Keratinocyte (primary cell): ENCODE data around the gene FGF8. TPM values are rescaled to one million over a fixed set of nuclear protein-coding genes. Genes with fewer than 3 reads are reported as not detected.

Experiments
- DNase-seq: peaks from one replicate; pipeline ENCODE4 v3.0.0-alpha.2; 2011; ENCODE audit warnings: low read depth, missing footprints, low spot score
- FAIRE-seq: peaks from 2 replicates; lab custom pipeline; 2011; peaks lifted over from hg19 to GRCh38; lab: Jason Lieb, UNC
- H2AFZ ChIP-seq: 2 replicates; pipeline ENCODE4 v1.6.0; 2012; ENCODE audit warnings: low read length, control low read depth, inconsistent platforms; ENCODE audit not compliant: control insufficient read depth
- H3K27ac ChIP-seq: 2 replicates; pipeline ENCODE4 v1.5.1; 2011; ENCODE audit warnings: low read length; ENCODE audit not compliant: control insufficient read depth, insufficient read depth
- H3K27me3 ChIP-seq: 3 replicates; pipeline ENCODE4 v1.6.0; 2011; ENCODE audit warnings: low read length; ENCODE audit not compliant: control insufficient read depth, insufficient read depth; ENCODE audit errors: extremely low read depth
- H3K36me3 ChIP-seq, 2 experiments: 2 replicates in 1 of 2; 3 replicates in 1 of 2; pipeline ENCODE4 v1.5.1; 2011; ENCODE audit warnings: low read length in 2 of 2, mild to moderate bottlenecking in 1 of 2; ENCODE audit not compliant: control insufficient read depth in 2 of 2, insufficient read depth in 2 of 2; ENCODE audit errors: extremely low read depth in 1 of 2
- H3K4me1 ChIP-seq: 3 replicates; pipeline ENCODE4 v1.5.1; 2011; ENCODE audit warnings: low read length; ENCODE audit not compliant: control insufficient read depth, insufficient read depth; ENCODE audit errors: extremely low read depth
- H3K4me2 ChIP-seq: 3 replicates; pipeline ENCODE4 v1.6.0; 2011; ENCODE audit warnings: low read depth, low read length; ENCODE audit not compliant: control insufficient read depth, insufficient read depth; ENCODE audit errors: extremely low read depth
- H3K4me3 ChIP-seq, 3 experiments: fragments of 200-600 bp in 1 of 3; sonication (generic) in 1 of 3; 2 replicates in 2 of 3; 3 replicates in 1 of 3; pipeline ENCODE4 v1.5.1; 2011 to 2016; ENCODE audit warnings: low read length in 3 of 3, mild to moderate bottlenecking in 3 of 3, control low read depth in 2 of 3, inconsistent platforms in 1 of 3, low read depth in 1 of 3, mixed read lengths in 1 of 3, mixed run types in 1 of 3, moderate library complexity in 1 of 3; ENCODE audit not compliant: control insufficient read depth in 2 of 3, insufficient read depth in 2 of 3; ENCODE audit errors: extremely low read depth in 1 of 3
- H3K79me2 ChIP-seq: 2 replicates; pipeline ENCODE4 v1.6.0; 2012; ENCODE audit warnings: low read length; ENCODE audit not compliant: control insufficient read depth, insufficient read depth
- H3K9ac ChIP-seq: 3 replicates; pipeline ENCODE4 v1.6.0; 2011; ENCODE audit warnings: low read length; ENCODE audit not compliant: control insufficient read depth, insufficient read depth; ENCODE audit errors: extremely low read depth
- H3K9me1 ChIP-seq: 3 replicates; pipeline ENCODE4 v1.6.0; 2011; ENCODE audit warnings: low read length; ENCODE audit not compliant: control insufficient read depth, insufficient read depth; ENCODE audit errors: extremely low read depth
- H3K9me3 ChIP-seq: 2 replicates; pipeline ENCODE4 v1.5.1; 2012; ENCODE audit warnings: low read depth, low read length; ENCODE audit not compliant: control insufficient read depth
- H4K20me1 ChIP-seq: 3 replicates; pipeline ENCODE4 v1.6.0; 2011; ENCODE audit warnings: low read length; ENCODE audit not compliant: control insufficient read depth, insufficient read depth; ENCODE audit errors: extremely low read depth
- EZH2 ChIP-seq: IDR thresholded peaks from one replicate; pipeline ENCODE4 v1.6.1; 2012; ENCODE audit warnings: inconsistent platforms, mild to moderate bottlenecking, low read length, moderate library complexity
- dilution Hi-C: fragments of 300-500 bp; cut with MboI; formaldehyde crosslinking; loops from one replicate; pipeline ENCODE4 v1.7.0; 2020; ENCODE audit warnings: low sequenced_read_pairs; ENCODE audit not compliant: extremely low pct_ligation_motif_present
- polyA plus RNA-seq, 5 experiments: library from polyadenylated mRNA; depleted of rRNA in 3 of 5; stranded (reverse) in 3 of 5; stranded (forward) in 1 of 5; unstranded in 1 of 5; fragments of >200 nt; gene quantifications; 1 replicate in 1 of 5; 2 replicates in 3 of 5; 3 replicates in 1 of 5; pipeline versions ENCODE4 v1.2.1 to v1.2.3, GENCODE V29; 2011 to 2012; ENCODE audit warnings: missing spikeins in 2 of 5, low read depth in 1 of 5, low replicate concordance in 1 of 5
- TF ChIP-seq, protein P1 (sequence below), 3 experiments: IDR thresholded peaks in 1 of 3; conservative IDR thresholded peaks in 1 of 3; optimal IDR thresholded peaks in 1 of 3; 2 replicates in 2 of 3; 3 replicates in 1 of 3; pipeline versions ENCODE3 to v1.5.1; 2011; ENCODE audit warnings: low read length in 3 of 3, mild to moderate bottlenecking in 3 of 3, moderate library complexity in 2 of 3, control low read depth in 1 of 3, inconsistent platforms in 1 of 3; ENCODE audit not compliant: insufficient read depth in 2 of 3; ENCODE audit errors: extremely low read depth in 1 of 3

FGF8 gene
- polyA plus RNA-seq, 1 donor (not counting 4 experiments of a cell fraction or from before 2014, with no cell fraction given) = not detected

DNA sequence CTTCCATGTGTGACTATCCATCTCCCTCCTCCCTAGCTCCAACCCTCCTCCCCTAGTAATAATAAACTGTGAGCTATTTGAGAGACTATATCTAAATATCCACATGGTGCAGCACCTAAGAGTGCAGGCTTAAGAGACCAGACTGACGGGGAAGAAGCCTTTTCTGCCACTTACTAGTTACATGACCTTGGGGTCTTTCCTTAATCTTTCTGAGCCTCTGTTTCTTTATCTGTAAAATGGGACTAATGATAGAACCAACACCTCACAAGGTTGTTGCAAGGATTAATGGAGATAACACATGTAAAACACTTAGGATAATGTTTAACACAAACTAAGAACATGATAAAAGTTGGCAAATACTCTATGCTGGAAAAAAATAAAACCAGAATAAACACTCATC, 43.8 kb downstream of the FGF8 start:
- H3K9ac ChIP-seq = no peak overlapping the region
- no peaks in the 10 kb centered on the region for H4K20me1 ChIP-seq
- dilution Hi-C loops = no loop called here
- peaks cover 1% of the 10 kb centered on the region for H3K27me3 ChIP-seq
- no peak overlapping the region for H3K4me3 ChIP-seq
- TF ChIP-seq, protein P1, sequence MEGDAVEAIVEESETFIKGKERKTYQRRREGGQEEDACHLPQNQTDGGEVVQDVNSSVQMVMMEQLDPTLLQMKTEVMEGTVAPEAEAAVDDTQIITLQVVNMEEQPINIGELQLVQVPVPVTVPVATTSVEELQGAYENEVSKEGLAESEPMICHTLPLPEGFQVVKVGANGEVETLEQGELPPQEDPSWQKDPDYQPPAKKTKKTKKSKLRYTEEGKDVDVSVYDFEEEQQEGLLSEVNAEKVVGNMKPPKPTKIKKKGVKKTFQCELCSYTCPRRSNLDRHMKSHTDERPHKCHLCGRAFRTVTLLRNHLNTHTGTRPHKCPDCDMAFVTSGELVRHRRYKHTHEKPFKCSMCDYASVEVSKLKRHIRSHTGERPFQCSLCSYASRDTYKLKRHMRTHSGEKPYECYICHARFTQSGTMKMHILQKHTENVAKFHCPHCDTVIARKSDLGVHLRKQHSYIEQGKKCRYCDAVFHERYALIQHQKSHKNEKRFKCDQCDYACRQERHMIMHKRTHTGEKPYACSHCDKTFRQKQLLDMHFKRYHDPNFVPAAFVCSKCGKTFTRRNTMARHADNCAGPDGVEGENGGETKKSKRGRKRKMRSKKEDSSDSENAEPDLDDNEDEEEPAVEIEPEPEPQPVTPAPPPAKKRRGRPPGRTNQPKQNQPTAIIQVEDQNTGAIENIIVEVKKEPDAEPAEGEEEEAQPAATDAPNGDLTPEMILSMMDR (optimal IDR thresholded peaks at IDR 0.05 in 1 of 3, IDR thresholded peaks at IDR 0.05 in 1 of 3, conservative IDR thresholded peaks at IDR 0.05 in 1 of 3; ENCODE audit: extremely low read depth in 1 of 3, insufficient read depth in 2 of 3, low read length in 3 of 3) = no peak
- TF ChIP-seq EZH2 = no peak
- no peak overlapping the region for H2AFZ ChIP-seq
- no peaks in the 10 kb centered on the region for H3K9me3 ChIP-seq
- no peaks in the 10 kb centered on the region for H3K9me1 ChIP-seq
- H3K79me2 ChIP-seq = no peaks in the 10 kb centered on the region
- H3K36me3 ChIP-seq = no peaks in the 10 kb centered on the region
- H3K27ac ChIP-seq = no peak overlapping the region
- no peak overlapping the region for H3K4me2 ChIP-seq
- H3K4me1 ChIP-seq = no peaks in the 10 kb centered on the region
- DNase-seq (no peak), FAIRE-seq (no peak)

DNA sequence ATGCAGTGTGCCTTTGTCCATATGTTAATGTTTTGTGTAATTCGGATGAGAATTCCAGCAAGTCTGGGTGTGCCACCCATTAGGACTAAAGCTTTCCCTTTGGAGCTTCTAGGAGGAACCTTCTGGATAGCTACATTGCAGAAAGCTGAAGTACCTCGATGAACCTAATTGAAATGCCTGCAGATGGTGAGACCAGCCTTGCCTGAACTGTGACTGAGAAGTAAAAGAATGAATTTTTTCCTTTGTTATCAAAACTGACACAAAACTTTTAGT, 49.9 kb downstream of the FGF8 start:
- no peaks in the 10 kb centered on the region for H3K9me1 ChIP-seq
- H3K27ac ChIP-seq = no peak overlapping the region
- no peaks in the 10 kb centered on the region for H3K36me3 ChIP-seq
- H3K4me3 ChIP-seq = no peak overlapping the region
- TF ChIP-seq, protein P1 (optimal IDR thresholded peaks at IDR 0.05 in 1 of 3, IDR thresholded peaks at IDR 0.05 in 1 of 3, conservative IDR thresholded peaks at IDR 0.05 in 1 of 3; ENCODE audit: extremely low read depth in 1 of 3, insufficient read depth in 2 of 3, low read length in 3 of 3) = no peak
- H4K20me1 ChIP-seq = no peaks in the 10 kb centered on the region
- dilution Hi-C loops = no loop called here
- DNase-seq (no peak), FAIRE-seq (no peak)
- H3K4me2 ChIP-seq = no peak overlapping the region
- no peak overlapping the region for H2AFZ ChIP-seq
- H3K79me2 ChIP-seq = no peaks in the 10 kb centered on the region
- H3K9ac ChIP-seq = no peak overlapping the region
- no peaks in the 10 kb centered on the region for H3K4me1 ChIP-seq
- H3K27me3 ChIP-seq = peaks cover 3% of the 10 kb centered on the region
- H3K9me3 ChIP-seq = no peaks in the 10 kb centered on the region
